NCI-H1105 treated with DMSO at 0.1 percent for 48 hours (cell line): ENCODE results near the gene GLIS1.

Experiments
- DNase-seq: peaks from one replicate; lab custom pipeline; 2025; lab: John Stamatoyannopoulos, UW

GLIS1 gene

GRCh38 chr1:53638360-53639035, 100.5 kb downstream of the GLIS1 start:
- no peak for DNase-seq

- DNase-seq = no peak
Observed at GRCh38 chr1:53637511-53638359, 101.2 kb downstream of the GLIS1 start.

GRCh38 chr1:53636621-53637171, 102.3 kb downstream of the GLIS1 start:
- no peak for DNase-seq

GRCh38 chr1:53634571-53634979, 104.4 kb downstream of the GLIS1 start:
- DNase-seq = no peak

GRCh38 chr1:53633073-53633704, 105.8 kb downstream of the GLIS1 start:
- no peak for DNase-seq

GRCh38 chr1:53631622-53632310, 107.2 kb downstream of the GLIS1 start:
- DNase-seq = no peak

- DNase-seq = no peak
Observed at GRCh38 chr1:53629101-53629691, 109.8 kb downstream of the GLIS1 start.

- no peak for DNase-seq
Observed at GRCh38 chr1:53628286-53628955, 110.5 kb downstream of the GLIS1 start.

GRCh38 chr1:53627666-53628065, 111.3 kb downstream of the GLIS1 start:
- no peak for DNase-seq

- no peak for DNase-seq
Observed at GRCh38 chr1:53627031-53627430, 111.9 kb downstream of the GLIS1 start.

GRCh38 chr1:53626616-53627015, 112.3 kb downstream of the GLIS1 start:
- no peak for DNase-seq

GRCh38 chr1:53625766-53626520, 113.0 kb downstream of the GLIS1 start:
- no peak for DNase-seq

- DNase-seq = no peak
Observed at GRCh38 chr1:53625049-53625448, 113.9 kb downstream of the GLIS1 start.

- DNase-seq = no peak
Observed at GRCh38 chr1:53622531-53622930, 116.4 kb downstream of the GLIS1 start.

- DNase-seq = no peak
Observed at GRCh38 chr1:53621144-53621543, 117.8 kb downstream of the GLIS1 start.

GRCh38 chr1:53620061-53620855, 118.7 kb downstream of the GLIS1 start:
- no peak for DNase-seq

GRCh38 chr1:53619367-53620060, 119.5 kb downstream of the GLIS1 start:
- no peak for DNase-seq

- DNase-seq = no peak
Observed at GRCh38 chr1:53618500-53619366, 120.2 kb downstream of the GLIS1 start.
